HPDE6-E6E7 (cell line): ENCODE data around the gene RRH.

ENCODE experiments used
- DNase-seq: peaks from one replicate; pipeline ENCODE4 v3.0.0; 2011; ENCODE audit warnings: missing footprints; ENCODE audit errors: extremely low spot score

The RRH gene

DNA sequence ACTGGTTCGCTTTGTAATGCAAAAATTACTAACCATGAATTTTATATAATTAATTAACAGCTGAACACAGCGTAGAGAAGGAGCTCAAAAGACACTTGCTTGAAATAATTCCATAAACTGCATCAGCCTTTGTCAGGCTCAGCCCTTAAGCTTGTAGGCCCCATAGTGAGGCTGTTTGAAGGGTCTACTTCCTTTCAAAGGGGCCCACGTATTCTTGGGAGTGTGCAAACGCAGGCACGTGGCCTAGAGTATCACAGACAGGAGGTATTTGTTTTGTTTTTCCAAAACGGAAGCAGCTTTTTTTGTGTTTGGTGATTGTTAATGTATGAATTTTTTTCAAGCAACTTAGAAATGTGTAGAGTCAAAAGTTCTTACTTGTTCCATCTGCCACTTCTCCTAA lies 59.3 kb downstream of the RRH start:
- no peak for DNase-seq

DNA sequence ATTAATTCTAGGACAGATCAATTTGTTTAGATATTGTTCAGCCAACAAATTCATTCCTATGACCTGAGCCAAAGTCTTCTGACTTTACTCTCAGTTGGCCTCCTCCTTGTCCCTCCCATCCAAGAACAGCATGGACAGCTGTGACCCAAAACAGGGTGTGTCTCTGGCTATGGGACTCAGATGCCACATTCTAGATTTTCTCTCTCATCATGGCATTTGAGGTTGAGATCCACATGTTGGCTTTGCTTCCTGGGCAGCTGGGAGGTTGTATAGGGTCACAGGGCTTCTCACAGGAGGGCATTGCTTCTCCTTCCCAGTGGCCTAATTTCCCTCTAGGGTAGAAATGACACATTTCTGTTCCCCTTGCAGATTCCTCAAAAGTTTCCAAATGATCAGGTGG lies 62.3 kb downstream of the RRH start:
- no peak for DNase-seq
